HG03108 (cell line): ENCODE measurements around the gene SLC24A4.

Experiments used
- ATAC-seq: cut with Tn5 transposase; IDR thresholded peaks from one replicate; pipeline ENCODE4 v1.9.1; 2021; ENCODE audit warnings: moderate library complexity; ENCODE audit not compliant: unreplicated experiment

SLC24A4 gene, protein sequence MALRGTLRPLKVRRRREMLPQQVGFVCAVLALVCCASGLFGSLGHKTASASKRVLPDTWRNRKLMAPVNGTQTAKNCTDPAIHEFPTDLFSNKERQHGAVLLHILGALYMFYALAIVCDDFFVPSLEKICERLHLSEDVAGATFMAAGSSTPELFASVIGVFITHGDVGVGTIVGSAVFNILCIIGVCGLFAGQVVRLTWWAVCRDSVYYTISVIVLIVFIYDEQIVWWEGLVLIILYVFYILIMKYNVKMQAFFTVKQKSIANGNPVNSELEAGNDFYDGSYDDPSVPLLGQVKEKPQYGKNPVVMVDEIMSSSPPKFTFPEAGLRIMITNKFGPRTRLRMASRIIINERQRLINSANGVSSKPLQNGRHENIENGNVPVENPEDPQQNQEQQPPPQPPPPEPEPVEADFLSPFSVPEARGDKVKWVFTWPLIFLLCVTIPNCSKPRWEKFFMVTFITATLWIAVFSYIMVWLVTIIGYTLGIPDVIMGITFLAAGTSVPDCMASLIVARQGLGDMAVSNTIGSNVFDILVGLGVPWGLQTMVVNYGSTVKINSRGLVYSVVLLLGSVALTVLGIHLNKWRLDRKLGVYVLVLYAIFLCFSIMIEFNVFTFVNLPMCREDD

DNA sequence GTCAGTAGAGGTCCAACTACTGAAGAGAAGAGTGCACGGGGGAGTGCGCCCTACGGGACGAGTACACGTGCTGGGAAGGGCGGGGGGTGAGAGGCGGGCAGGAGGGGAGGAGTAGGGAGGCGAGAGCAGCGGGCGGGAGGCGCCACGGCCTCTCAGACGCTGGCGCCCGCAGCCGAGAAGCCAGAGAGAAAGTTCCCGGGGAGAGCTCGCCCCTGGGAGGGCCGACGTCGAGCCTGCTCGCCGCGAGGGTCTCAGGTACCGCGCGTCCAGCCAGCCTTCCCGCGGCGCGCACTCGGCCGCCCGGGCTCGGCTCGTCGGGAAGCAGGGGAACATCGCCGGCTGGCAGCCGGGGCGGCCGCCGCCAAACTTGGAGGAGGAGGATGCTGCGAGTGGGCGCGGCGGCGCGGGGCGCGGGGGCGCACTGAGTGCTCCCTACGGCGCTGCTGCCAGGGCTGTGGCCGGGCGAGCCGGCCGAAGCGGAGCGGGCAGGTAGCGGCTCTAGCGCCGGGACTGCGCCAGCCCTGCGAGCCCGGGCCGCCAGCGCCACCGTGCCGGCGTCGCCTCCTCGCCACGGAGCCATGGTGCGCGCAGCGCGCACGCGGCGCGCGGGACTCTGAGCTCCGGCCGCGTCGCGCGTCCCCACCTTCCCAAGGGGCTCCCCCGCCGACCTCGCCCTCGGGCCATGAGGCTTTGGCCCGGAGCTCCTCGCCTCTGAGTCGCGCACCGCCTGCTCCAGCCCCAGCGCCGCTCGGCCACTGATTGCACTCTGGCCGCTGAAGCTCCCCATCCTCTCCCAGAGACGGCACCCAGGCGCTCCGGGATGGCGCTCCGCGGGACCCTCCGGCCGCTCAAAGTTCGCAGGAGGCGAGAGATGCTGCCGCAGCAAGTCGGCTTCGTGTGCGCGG is at the start of gene SLC24A4:
SLC24A4 (plus strand) TSS at position 155 of the 905 bp plus-strand sequence; CDS start at position 821, 666 bp downstream.
- no peak for ATAC-seq

DNA sequence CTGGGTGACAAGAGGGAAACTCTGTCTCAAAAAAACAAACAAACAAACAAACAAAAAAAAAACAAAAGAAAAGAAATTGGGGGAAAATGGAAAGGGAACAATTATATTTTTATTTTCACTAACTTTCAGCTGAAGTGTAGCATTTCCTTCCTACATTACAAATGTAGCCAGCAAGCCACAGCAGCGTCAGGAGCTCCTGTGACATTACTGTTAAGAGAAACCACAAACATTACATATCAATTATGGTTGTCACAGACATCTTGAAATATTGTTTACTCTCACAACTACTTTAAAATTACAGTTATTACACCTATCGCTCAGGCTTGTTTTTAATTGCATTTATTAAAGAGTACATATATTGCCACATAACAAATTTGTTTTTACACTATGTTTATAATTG is 49.8 kb upstream of the SLC24A4 start:
- ATAC-seq = no peak

DNA sequence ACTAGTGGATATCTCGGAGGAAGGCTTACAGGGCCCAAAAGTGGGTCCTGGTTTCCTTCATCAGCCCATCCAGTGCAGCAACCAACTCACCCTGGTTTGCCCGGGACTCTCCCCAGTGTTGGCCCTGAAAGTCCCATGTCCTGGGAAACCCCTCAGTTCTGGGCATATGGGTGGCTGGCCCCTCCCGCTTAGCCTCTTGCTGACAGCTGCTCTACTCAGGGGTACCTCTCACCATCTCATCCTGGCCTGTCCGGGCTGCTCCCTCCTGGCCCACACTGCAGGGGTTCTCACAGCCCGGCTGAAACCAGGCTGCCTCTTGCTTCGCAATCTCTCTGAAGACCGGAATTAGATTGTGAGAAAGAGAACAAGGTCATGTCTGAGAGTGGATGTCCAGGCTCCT is 48.9 kb upstream of the SLC24A4 start:
- ATAC-seq = no peak

DNA sequence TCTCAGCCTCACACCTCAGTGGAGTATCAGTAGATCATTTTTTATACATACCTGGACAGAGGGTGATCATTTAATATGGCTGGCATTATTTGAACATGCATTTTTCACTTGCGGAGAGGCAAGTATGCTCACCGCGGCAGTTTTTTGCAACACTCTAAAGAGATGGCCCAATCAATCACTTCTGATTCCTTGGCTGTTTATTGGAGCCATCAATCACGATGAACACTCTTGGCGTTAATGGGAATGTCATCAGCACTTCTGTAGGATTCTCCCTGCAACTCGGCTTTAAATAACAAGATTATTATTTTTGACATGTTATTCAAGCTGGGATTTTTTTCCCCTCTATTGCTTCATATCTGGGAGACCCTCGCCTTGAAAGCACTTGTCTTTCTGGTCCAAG is 46.9 kb upstream of the SLC24A4 start:
- no peak for ATAC-seq

DNA sequence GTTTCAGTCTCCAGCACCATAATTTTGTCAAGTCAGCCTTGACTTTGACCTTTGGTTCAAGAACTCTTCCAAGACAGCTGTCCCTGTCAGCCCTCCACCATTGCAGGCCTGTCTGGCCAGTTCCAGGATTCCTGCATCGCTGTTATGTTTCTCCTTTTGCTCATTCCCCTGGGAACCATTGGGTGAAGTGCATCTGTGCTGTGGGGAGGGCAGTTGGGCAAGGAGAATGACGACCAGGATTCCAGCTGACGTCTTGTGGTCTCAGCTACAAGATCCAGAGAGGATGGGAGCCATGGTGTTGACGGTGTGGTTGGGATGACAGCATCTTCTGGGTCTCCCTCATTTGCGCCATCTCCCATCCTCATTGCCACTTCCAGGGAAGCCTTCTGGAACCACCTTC is 45.9 kb upstream of the SLC24A4 start:
- no peak for ATAC-seq

DNA sequence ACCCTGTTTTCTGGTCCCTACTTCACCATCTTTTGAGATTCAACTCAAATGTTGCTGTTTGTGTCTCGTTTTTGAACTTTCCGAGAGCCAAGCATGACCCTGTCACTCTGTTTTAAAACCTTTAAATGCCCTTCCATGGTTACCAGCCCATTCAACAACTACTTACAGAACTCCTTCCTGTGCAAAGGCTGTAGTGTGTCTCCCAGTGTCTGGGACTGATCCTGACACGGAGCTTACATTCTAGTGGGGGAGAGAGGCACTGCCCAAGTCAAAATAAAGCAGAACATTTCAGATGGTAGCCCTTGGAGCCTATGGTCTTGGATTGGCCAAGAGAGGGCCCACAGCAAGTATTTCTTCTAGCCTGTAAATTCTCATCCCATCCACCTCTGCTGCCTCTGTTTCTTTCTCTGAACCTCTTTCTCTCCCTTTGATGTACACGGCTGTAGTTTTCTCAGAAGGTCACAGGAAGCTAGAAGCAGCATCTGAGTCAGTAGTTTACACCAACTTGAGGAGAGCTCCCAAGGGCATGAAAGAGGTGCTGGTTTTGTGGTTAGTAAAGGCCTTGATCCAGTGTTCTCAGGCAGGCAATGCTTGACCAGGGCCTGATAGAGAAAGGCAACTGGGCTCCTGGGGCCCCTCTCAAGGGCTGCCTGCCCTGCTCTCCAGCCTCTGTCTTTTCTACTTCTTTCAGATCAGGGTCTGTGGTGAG is 42.3 kb upstream of the SLC24A4 start:
- ATAC-seq = no peak

DNA sequence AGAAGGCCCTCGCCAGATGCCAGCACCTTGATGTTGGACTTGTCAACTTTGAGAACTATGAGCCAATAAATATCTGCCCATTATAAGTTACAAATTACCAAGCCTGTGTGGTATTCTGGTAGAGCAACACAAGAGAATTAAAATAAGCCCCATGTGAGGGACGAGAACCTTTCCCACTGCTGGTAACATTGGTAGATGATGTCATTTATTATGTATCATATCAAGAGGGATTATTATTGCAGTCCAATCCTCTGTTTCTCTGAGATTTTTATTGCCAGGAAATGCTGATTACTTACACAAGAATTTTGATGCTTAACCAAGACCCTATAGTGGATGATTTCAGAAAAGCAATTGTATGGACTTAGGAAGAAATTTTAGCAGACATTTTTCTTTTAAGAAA is 40.3 kb upstream of the SLC24A4 start:
- ATAC-seq = no peak

DNA sequence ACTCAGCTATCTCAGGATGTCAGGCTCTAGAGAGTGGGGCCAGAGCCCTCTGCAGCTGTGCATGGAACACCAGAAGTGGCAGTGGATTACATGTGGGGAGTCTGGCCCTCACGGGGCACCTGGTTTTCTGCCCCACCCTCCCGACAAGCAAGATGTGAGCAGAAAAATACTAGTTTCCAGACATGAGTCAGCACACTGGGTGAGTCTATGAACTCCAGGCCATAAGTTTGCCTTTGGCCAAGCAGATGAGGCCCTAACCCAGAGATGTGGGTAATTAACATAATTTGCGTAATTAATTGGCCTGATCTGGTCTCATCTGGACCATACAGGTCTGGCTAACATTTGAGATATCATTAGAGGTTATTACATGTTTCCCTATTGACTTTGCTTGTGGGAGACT is 37.7 kb upstream of the SLC24A4 start:
- ATAC-seq = no peak

DNA sequence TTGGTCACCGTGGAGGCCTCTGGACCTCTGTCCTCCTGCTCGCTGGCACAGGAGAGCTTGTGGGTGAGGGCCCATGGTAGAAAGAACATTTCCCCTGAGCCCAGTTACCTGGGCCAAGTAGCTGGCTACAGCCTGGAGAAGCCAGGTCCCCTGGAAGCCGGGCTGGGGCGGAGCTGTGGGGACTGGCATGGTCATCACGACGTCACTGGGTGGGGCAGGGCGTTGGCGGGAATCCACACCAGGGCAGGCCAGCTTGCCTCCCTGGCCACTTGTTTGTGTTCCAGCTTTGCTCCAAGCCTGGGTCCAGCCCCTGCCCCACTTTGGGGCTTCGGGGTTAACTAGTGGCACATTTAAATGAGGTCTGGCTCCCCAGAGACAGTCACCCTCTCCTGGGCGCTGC is 35.0 kb upstream of the SLC24A4 start:
- no peak for ATAC-seq

DNA sequence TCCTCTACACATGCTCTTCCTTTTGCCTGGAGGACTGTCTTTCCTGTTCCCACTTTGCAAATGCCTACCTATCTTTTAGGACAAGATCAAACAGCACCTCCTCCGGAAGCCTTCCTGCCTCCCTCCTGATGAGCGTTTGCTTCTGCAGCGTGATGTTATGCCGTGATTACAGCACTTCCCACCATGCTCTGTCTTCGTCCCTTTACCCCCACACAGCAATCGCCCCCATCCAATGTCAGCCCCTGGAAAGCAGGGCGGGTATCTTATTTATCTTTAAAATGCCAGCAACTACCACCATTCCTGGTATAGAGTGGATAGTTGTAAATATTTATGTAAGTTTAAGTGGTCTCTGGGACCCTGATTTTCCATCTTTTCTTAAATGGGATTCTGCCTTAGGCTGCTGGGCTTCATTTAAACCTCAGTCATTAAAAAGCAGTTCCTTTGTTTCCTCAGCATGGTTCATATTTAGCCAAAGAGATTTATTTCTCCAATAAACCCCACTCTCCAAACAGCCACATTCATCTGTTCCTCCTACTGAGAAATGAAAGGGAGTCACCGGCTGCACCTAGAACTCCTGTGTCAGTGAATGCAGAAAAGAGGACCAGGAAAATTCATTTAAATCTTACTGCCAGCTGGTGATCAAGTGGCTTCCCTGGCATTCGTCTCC is 33.8 kb upstream of the SLC24A4 start:
- no peak for ATAC-seq

DNA sequence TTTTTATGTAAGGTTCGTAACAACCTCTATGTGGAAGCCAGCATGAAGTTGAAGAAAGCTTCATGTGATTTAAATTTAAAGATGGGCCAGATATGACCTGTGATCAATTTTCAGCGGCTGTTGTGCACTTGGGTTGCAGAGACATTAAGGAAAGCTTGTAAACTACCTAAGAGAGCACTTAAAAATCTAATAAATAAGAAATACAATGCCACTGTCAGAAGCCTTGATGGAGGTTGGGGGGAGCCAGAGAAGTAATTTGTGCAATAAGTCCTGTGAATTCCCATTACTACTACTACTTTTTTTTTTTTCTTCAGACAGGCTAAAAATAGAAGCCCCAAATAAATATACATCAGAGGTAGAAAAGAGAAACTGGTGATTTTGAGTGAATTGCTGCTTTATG is 30.3 kb upstream of the SLC24A4 start:
- ATAC-seq = no peak

DNA sequence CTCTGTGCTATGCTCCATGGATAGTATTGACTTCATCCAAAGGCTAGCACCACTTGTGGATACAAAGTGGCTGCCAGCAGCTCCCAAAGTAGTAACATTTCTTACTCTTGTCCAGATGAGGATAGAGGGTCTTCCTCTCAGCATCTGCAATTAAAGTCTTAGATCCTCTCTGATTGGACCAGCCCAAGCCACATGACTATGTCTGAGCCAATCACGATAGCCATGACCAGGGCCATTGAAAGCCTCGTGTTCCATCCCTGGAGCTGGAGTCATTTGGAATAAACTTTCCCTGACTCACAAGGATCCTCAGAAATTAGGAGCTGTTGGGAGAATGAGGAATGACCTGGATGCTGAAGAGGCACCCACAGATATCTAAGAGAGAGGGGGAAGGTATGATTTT is 28.5 kb upstream of the SLC24A4 start:
- no peak for ATAC-seq

DNA sequence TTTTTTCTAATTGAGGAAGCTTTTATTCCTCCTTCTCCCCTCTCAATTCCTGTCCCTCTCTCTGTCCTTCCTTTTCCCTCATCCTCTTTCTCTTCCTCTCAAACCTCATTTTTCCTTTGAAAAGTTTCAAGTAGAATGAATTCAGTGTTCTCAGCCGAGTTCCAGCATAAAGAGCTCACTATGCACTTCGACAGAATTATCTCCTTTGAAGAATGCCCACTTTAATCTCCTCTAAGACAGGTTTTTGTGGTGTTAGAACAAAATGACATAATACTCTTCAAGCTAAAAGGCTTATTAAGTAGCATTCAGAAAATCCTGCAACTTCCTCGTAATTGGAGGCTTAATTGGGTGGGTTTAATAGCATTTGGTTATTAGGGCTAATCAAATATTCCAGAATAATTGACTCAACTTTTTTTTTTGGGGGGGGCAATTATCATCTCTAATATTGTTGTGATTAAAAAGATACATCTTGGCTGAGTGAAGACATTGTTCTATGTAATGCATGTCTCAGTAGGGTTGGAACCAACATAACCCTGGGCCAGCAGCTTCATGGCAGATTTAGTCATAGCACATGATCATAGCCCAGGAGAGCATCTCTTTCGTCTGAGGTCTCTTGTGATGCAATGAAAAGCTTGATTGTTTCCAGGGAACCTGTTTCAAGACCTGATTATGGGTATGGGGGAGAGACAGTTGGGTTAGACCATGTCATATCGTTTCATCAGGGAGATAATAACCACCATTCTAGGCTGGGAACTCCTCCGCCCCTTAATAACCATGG is 25.0 kb upstream of the SLC24A4 start:
- no peak for ATAC-seq

DNA sequence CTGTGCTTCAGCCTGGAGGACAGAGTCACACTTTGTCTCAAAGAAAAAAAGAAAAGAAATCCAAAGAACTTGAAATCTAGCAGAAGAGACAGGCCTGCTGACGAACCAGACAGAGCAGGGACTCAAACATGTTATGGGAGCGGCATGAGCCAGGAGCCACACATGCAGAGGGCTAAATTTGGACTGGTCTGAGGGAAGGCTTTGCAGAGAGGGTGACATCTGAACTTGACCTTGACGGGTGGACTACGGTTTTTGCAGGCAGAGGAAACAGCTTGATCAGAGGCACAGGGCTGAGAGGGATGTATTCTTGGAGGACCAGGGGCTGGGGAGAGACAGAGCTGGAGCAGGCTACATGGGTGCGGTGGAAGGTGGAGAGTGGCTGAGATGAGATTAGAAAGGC is 20.5 kb upstream of the SLC24A4 start:
- no peak for ATAC-seq

DNA sequence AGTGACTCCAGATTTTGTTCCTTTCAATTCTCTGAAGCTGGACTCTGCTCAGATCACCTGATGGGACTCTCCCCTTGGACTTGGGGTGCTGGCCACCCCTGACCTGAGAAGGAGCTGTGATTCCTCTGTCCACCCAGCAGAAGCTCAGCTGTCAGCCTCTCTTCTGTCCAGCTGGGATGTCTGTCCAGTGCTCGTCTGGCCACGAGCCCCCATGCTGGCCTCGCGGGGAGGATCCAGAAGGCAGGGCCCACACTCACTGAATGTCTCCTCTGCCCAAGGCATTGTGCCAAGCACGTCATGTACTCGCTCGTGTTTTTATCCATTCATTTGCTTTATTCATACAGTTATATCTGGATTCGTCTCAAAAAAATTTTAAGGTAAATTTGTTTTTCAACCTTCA is 14.2 kb upstream of the SLC24A4 start:
- no peak for ATAC-seq

DNA sequence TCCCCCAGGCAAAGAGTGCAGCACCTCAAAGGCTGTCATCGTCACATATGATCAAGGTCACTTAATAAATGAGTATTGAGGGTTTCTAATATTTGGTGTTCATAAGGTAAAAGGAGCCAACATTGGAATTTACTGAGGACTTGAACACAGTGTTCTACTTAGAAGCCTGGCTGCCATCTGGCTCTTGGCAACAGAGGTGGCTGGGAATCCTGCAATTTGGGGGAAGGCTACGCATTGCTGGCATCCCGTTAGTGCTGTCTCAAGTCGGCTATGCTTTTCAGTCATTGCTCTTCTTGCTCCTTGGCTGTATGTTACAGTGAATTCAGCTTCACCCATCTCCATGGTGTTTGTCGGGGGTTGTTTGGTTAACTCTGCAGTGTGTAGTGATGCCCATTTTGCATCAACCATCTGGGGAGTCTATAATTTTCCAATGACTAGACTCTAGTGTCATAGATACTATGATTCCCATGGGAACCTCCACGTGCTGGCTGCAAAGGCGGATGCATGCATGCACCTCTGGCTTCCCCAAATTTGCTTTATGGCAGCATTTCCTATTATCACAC is 12.9 kb upstream of the SLC24A4 start:
- ATAC-seq = no peak

DNA sequence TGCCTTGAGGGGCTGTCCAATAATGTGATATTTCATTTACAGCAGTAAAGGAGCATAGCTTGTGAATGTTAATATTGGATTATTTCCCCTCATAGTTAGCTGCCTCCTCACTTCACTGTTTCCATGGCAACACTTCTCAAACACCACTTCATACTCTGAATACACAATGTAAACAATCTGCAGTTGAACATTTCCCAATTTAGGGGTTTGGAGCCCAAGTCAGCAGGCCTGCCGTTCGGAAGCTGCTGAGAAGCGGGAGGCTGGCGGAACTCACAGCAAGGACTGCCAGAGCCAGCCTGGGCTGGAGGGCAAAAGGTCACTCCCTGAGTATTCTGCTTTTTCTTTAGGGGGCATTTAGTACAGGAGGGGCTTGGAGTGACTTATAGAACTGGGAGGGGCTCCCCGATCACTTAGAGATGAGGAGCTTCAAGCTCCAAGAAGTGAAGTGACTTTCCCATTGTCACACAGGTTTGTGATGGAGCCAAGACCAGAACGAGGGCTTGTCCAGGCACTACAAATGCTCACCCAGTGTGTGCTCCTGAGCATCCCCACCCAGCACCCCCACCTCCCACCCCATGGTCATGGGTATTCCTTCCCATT is 12.1 kb upstream of the SLC24A4 start:
- ATAC-seq = no peak

DNA sequence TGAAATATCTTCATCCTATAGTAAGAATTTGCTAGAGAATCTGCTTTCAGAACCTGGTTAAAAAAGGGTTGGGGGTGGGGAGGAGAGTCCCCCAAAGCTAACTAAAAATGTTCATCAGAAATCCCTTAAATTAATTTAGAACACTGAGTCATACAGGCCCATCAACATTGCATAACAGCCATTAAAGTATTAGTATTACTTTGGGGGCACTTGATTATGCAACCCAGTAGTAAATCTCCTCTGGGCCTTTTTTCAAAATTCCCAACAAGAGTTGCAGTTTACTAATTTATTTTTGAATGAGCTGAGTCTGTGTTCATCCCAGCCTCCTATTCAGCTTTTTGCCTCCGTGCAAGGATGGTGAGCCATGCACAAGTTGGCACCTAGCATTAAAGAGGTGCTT is 8.8 kb upstream of the SLC24A4 start:
- ATAC-seq = no peak
